Stimulated activated CD8-positive, alpha-beta memory T cell treated with anti-CD3 and anti-CD28 coated beads, Interleukin-7, amount 100 ng/mL, for 24 hours (primary cell): ENCODE measurements around the gene ATP13A3.

Experiments used
- DNase-seq: peaks from one replicate; pipeline ENCODE4 v3.0.0-alpha.2; 2020; ENCODE audit warnings: low read depth

The ATP13A3 gene

GRCh38 chr3:194439881-194440550 is 46.8 kb downstream of the ATP13A3 start:
- no peak for DNase-seq

DNA sequence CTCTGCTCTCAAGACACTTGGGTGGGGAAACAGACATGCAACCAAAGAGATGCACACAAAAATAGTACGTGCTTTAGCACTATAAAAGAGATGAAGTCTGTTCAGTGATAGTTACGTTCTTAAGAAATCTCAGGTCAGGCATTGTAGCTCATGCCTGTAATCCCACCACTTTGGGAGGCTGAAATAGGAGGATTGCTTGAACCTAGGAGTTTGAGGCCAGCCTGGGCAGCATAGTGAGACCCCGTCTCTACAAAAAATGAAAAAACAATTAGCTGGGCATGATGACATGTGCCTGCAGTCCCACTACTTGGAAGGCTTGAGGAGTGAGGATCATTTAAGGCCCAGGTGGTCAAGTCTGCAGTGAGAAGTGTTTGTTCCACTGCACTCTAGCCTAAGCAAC is 52.3 kb downstream of the ATP13A3 start:
- no peak for DNase-seq

DNA sequence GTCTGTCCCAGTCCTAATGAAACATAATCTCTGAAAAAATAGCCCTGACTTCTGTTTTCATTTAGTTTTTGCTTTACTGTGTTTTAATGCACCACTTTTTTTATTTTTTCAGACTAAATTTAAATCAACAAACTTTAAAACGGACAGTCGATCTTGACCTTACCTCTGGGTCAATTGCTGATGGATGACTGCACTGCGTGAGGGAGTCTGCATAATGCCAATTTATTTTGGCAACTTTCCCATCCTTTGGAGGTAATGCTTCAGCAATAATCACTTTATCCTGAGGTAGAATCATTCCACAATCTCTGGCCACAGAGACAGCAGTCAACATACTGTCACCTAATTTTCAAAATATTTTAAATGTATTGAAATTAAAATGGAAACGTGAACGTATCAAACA is 55.2 kb downstream of the ATP13A3 start:
- no peak for DNase-seq

- no peak for DNase-seq
Measured at GRCh38 chr3:194425399-194425798, 61.4 kb downstream of the ATP13A3 start.

DNA sequence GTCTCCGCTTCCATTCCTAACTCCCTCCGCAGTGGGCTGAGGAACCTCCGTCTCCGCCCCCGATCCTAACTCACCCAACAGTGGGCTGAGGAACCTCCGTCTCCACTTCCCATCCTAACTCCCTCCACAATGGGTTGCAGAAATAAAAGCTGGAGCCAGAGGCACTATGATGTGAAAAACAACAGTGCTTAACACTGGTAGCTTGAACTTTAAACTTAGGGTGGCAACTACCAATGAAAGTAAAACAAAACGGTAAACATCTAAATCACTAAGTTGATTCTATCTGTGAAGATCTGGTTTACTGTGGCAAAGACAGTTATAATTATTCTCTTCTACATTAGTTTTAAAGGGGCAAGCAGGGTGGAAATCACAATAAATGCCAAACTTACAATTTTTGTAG is 61.8 kb downstream of the ATP13A3 start:
- no peak for DNase-seq

DNA sequence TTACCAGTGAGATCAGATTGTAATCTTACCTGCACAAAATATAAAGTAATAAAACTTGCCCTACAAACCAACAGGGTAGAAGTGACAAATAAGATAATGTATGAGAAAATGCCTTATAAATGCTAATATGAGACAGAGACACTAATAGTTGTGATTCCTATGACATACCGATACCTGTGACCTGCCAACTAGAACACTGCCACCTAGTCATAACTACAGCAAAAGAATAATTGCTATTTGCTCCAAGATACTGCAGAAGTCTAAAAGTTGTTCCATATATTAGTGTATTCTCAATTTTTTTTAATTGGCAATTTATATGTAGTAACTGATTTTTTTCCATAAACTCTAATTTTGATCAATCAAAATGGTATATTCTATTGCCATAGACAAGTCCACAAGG is 62.4 kb downstream of the ATP13A3 start:
- DNase-seq = no peak

DNA sequence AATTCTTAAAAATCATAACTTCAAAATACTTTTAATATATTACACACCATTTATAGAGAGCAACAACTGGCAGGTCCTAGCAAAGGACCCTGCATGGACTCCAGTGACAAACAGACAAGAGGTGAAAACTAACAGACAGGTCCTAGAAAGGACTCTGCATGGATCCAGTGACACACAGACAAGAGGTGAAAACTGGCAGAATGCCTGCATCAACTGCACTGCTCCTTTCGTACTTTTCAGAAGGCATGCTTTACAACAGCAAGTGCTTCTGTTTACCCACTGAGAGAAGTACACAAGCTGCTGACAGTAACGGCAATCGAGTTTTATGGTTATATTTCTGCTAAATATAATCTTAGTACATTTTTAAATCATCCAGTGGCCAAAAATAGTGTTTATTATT is 63.5 kb downstream of the ATP13A3 start:
- no peak for DNase-seq

DNA sequence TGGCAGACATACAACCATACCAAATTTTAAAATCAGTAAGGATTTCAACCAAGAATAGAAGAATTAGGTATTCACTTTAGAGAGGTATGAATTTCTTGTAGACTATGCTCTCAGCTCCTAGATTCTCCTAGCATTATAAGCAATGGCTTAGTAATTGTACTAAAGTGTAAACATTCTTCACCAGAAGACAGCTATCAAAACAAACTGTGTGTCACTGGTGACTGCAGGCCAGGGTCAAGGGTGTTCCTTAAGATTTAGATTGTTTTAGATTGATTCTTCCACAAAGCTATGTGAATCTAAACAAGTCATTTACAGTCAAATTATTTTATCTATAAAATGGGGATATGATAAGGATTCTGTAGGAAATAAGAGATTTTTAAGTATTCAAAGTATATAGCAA is 64.6 kb downstream of the ATP13A3 start:
- no peak for DNase-seq

DNA sequence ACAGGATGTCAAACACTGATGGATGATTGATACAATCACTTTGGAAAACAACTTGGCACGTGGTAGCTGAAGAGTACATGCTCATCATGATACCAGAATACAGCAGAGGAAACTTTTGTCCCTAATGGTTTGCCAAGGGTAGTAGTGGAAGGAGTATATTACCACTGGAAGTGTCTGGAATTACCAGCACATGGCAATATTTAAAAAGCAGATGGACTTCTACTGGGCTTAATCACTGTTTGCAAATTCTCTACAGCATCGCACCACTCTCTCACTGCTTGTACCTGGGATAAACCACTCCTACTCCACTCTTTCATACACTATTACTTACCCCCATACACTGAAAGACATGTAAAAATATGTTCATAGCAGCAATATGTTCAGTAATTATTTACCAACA is 68.1 kb downstream of the ATP13A3 start:
- DNase-seq = no peak

DNA sequence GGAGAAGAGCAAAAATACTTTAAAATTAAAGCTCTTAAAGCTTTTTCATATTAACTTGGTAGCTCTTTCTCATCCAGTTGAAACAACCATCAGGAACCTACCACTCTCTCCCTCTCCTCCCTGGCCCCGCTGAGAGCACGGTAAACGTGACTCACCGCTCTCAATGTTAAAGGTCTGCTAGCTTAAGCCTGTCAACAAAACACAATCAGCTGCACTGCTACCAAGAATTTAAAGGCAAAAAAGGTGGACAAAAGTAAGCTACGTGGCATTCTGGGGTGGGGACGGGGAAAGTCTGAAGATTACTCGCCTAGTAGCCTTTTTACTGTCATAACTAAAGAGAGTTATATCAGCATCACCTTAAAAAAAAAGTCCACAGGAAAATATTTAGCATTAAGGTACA is 79.4 kb downstream of the ATP13A3 start:
- no peak for DNase-seq

GRCh38 chr3:194405766-194406165 is 81.0 kb downstream of the ATP13A3 start:
- no peak for DNase-seq

GRCh38 chr3:194404365-194405140 is 82.2 kb downstream of the ATP13A3 start:
- no peak for DNase-seq

- DNase-seq = no peak
Measured at GRCh38 chr3:194401868-194402329, 84.9 kb downstream of the ATP13A3 start.

GRCh38 chr3:194401346-194401745 is 85.5 kb downstream of the ATP13A3 start:
- no peak for DNase-seq

DNA sequence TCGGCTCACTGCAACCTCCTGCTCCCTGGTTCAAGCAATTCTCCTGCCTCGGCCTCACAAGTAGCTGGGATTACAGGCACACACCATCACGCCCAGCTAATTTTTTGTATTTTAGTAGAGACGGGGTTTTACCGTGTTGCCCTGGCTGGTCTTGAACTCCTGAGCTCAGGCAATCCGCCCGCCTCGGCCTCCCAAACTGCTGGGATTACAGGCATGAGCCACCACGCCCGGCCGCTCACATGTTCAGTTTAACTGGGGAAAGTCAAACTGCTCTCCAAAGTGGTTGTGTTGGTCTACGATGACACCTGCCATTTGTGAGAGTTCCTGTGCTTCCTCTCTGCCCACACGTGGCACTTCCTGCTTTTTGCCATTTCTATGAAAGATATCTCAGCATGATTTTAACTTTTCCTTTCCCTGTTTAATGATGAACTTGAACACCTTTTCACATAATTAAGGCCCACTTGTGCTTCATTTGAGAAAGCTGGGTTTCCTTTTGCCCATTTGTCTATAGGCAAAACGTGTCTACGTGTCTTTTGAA is 86.9 kb downstream of the ATP13A3 start:
- no peak for DNase-seq

- DNase-seq = no peak
Measured at GRCh38 chr3:194399166-194399565, 87.6 kb downstream of the ATP13A3 start, which contains the start of gene GP5. TSS of gene GP5 (minus strand) at chr3:194399266. CDS start at chr3:194398282, 984 bp downstream.

DNA sequence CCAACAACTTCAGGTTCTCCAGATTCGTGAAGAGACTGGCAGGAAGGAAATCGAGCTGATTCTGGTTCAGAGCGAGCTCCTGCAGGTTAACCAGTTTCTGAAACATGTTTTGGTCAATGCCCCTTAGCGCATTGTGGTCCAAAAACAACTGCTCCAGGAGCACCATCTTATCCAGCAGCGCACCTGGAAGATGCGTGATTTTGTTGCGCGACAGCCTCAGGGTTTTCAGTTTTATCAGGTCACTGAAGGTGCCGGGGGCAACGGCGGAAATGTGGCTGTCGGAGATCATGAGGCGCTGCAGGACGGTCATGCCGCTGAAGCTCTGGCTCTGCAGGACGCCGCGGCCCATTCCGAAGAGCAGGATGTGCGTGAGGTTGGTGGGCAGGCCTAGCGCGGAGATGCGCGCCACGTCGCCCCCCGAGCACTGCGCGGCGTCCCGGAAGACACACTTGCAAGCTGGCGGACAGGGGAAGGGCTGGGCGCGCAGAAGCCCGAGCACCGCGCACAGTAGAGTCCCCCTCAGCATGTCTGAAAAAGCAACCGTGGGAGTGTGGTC is 89.0 kb downstream of the ATP13A3 start:
- DNase-seq = no peak

DNA sequence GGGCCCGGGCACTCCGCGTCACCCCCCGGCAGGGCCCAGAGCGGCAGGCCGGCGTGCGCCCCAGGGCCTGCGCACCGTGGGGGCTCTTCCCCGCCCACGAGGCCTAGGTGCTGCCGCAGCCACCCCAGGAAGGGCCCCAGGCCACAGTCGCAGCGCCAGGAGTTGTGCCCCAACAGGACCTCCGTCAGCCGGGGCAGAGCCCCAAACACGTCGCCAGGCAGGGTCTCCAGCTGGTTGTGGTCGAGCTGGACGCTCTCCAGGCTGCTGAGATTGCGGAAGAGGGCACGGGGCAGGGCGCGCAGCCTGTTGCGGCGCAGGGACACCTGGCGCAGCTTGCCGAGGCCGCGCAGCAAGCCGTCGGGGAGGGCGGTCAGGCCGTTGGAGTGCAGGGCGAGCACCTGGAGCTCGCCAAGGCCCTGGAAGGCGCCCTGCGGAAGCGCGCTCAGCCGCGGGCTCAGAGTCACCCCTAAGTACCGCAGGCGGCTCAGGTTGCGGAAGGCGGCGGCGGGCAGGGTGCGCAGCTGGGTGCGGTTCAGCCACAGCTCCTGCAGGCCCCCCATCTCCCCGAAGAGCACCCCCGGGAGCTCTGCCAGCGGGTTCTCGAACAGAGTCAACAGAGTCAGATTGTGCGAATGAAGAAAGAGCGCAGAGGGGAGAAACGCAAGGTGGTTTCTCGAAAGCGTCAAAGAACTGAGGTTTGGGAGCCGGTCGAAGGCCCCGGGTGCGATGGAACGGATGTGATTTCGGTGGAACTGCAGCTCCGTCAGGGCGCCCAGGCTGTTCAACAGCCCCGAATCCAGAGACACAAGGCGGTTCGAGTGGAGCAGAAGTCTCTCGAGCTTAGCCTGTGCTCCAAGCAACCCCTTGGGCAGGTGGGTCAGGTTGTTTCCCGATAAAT is 89.7 kb downstream of the ATP13A3 start:
- no peak for DNase-seq

- DNase-seq = no peak
Measured at GRCh38 chr3:194396539-194396858, 90.3 kb downstream of the ATP13A3 start.

DNA sequence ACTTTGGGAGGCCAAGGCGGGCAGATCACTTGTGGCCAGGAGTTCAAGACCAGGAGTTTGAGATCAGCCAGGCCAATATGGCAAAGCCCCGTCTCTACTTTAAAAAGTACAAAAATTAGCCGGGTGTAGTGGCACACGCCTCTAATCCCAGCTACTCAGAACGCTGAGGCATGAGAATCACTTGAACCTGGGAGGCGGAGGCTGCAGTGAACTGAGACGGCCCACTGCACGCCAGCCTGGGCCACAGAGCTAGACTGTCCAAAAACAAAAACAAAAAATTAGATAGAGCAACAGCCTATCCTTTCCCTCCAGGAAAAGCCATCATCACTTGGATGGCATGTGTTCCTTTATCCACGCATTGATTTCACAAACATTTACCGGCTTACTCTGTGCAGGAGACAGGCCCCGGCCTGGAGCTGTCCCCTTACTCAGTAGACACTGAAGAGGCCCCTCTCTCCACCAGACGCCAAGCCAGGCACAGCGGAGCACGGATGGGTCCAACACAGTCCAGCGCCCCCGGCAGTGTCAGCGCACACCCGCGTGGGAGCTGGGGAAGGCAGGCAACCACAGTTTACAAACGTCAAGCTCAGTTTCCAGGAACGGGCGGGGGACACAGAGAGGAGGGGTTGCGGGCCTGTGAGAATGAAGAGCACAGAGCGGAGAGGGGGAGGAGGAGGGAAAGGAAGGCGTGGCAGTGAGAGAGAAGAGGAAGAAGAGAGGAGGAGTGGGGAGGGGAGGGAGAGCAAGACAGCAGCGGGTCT is 90.8 kb downstream of the ATP13A3 start:
- no peak for DNase-seq

DNA sequence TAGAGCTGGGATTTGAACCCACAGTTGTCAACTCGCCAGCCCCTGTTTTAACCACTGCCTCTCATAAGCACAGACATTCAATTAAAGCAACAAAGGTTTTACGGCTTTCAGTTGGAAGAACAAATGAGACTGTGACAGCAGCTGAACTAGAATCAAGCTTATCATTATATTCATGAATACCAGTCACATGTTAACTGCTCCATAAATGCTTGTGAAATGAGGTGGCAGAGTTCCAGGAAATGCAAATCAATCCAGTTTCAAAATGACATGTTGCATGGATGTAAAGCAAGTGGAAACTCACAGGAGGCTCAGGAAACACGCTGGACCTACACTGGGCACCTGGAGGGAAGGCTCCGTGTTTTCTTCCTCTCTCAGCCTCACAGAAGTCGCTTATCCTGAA is 91.6 kb downstream of the ATP13A3 start:
- DNase-seq = no peak
